GM19035 (cell line): Measurements from ENCODE around the gene SPSB1.
"Not testable (repeated sequence)": the region's sequence is repeated elsewhere in the genome, so short reads cannot be mapped to it uniquely, and the experiment has no call there.

Experiments
- ATAC-seq: cut with Tn5 transposase; IDR thresholded peaks from one replicate; pipeline ENCODE4 v1.9.1; 2021; ENCODE audit not compliant: unreplicated experiment

Gene SPSB1

GRCh38 chr1:9299571-9300541, 7.2 kb downstream of the SPSB1 start:
- ATAC-seq, result not testable (repeated sequence)

GRCh38 chr1:9300573-9300972, 7.9 kb downstream of the SPSB1 start:
- no peak for ATAC-seq

DNA sequence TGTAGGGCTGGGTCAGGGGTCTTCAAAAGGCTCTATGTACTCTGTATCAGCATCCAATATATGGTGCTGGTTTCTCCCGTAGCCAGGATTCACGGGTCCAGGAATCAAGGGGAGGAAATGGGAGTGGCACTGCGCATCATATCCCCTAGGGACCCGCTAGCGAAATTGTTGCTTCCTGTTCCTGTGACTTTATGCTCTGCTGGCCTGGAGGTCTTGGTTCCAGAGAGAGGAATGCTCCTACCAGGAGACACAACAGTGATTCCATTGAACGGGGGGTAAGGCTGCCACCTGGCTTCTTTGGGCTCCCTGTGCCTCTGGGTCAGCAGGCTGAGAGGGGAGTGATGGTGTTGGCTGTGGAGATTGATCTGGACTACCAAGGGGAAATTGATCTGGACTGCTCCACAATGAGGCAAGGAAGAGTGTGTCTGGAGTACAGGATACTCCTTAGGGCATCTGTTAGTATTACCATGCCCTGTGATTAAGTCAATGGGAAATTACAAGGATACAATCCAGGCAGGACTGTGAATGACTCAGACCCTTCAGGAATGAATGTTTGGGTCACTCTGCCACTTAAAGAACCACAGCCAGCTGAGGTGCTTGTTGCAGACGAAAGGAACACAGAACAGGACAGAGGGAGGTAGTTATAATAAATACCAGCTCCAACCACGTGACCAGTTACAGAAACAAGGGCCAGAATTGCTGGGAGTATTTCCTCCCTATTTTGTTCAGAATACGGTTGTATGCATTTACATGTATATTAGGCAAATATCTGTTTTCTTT, 10.2 kb downstream of the SPSB1 start:
- ATAC-seq, result no peak

DNA sequence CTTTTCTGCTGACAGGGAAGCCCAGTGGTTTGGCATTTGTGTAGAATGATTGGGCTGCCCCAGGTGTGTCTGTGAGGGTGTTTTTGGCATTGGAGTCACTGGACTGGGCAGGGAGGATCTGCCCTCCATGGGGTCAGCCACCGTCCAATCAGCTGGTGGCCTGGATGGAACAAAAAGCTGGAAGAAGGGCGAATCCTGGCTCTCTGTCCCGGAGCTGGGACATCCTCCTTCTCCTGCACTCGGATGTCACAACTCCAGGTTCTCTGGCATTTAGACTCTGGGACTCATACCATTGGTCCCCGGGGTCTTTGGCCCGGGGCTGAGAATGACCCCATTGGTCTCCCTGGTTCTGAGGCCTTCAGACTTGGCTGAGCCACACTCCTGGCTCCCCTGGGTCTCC, 11.2 kb downstream of the SPSB1 start:
- no peak for ATAC-seq

GRCh38 chr1:9305216-9305615, 12.5 kb downstream of the SPSB1 start:
- no peak for ATAC-seq

GRCh38 chr1:9306006-9306405, 13.3 kb downstream of the SPSB1 start:
- no peak for ATAC-seq

DNA sequence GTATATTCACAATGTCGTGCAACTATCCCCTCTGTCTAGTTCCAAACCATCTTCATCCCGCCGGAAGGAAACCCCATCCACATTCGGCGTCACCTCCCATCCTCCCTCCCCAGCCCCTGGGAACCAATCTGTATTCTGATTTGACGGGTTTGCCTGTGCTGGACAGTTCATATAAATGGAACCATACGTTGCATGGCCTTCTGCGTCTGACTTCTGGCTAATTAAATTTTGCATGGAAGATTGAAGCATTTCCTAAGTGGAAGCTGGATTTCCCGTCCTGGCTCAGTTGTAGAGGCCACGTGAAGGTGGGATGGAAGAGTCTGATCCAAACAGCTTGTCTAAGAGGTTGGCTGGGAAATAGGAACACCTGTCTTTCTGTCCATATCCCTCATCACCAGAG, 14.6 kb downstream of the SPSB1 start:
- no peak for ATAC-seq

- no peak for ATAC-seq
Observed at GRCh38 chr1:9308236-9308785, 15.6 kb downstream of the SPSB1 start.

- ATAC-seq, result no peak
Observed at GRCh38 chr1:9309080-9309479, 16.4 kb downstream of the SPSB1 start.

DNA sequence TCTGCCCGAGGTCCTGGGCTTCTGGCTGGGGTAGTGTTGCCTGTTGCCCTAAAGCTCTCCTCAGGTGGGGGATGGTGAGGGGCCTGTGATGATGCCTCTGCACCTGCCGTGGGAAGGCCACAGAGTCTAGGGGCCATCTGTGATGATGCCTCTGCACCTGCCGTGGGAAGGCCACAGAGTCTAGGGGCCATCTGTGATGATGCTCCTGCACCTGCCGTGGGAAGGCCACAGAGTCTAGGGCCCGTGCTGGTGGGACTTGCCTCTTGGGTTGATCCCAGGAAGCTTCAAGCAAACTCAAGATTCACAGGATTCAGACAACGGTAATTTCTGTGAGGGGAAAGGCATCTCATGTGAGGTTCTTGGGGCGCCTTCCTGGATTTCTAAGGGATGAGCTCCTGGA, 17.3 kb downstream of the SPSB1 start:
- ATAC-seq, result no peak

GRCh38 chr1:9311029-9311428, 18.3 kb downstream of the SPSB1 start:
- no peak for ATAC-seq

GRCh38 chr1:9311479-9311878, 18.8 kb downstream of the SPSB1 start:
- no peak for ATAC-seq

DNA sequence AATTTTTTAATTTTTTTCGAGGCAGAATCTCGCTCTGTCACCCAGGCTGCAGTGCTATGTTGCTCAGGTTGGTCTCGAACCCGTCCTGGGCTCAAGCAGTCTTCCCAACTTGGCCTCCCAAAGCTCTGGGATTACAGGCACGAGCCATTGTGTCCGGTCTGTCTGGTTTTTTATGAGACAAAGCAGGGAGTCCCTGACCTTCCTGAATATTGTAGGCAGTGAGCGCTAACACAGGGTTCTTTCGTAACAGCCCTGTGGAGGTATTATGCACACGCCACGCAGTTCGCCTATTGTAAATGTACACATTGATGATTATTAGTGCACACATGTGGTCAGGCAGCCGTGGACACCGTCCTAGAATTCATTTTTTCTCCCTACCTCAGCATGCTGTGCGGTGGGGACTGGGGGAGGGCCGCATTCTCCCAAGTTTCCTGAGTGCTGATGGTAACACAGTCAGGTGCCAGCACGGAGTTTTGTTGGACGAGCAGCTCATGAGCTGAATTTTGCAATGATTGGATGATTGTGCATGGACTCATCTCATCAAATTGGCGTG, 19.6 kb downstream of the SPSB1 start:
- no peak for ATAC-seq

DNA sequence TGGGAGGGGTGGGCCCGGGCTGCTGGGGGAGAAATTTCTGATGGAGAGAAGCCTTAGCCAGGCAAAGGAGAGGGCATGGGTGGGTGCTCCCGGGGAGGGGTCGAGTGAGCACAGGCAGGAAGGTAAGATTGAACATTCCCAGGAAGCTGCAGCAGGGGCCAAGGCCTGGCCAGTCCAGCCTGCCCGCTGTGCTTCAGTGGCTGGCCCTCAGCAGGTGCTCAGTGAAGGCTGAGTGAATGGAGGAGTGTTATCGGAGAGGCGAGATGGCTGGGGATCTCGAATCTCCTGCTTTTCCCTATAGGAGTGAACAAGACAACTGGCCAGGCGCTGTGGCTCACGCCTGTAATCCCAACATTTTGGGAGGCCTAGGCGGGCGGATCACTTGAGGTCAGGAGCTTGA, 20.9 kb downstream of the SPSB1 start:
- ATAC-seq, result no peak

GRCh38 chr1:9314111-9314510, 21.4 kb downstream of the SPSB1 start:
- ATAC-seq, result no peak

- no peak for ATAC-seq
Observed at GRCh38 chr1:9314711-9315379, 22.2 kb downstream of the SPSB1 start.

- ATAC-seq, result no peak
Observed at GRCh38 chr1:9315411-9316079, 22.9 kb downstream of the SPSB1 start.

DNA sequence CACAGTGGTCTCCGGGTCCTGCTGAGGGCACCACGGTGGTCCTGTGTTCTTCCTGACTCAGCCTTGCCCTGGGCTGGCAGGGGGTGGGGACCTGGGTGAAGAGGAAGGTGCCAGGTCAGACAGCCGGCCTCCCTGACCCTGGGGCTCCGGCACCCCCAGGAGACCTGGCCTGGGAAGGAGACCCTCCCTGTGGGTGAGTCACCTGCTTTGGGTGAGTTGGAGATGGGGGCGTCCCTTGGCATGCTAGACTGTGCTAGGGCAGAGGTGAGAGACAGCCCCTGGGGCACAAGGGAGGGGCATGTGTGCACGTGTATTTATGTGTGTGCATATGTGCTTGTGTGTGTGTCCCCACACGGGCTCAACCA, 23.4 kb downstream of the SPSB1 start:
- ATAC-seq, result no peak

GRCh38 chr1:9316512-9316911, 23.8 kb downstream of the SPSB1 start:
- ATAC-seq, result no peak

GRCh38 chr1:9317072-9317471, 24.4 kb downstream of the SPSB1 start:
- ATAC-seq, result no peak
